ENCODE data around the gene MAP3K14. TPM values are rescaled to one million over a fixed set of nuclear protein-coding genes. Genes with fewer than 3 reads are reported as not detected.
A peak's percentile ranks its signal among the peaks of the same experiment; 100 is the strongest.

MAP3K14 gene
- total RNA-seq, 2 donors from 2014 or later: 12.5 to 16.1 TPM

- TF ChIP-seq POLR2AphosphoS5 (IDR thresholded peaks at IDR 0.05) (no peak), POLR2A (IDR thresholded peaks at IDR 0.05) (no peak)
- TF ChIP-seq, protein P1, sequence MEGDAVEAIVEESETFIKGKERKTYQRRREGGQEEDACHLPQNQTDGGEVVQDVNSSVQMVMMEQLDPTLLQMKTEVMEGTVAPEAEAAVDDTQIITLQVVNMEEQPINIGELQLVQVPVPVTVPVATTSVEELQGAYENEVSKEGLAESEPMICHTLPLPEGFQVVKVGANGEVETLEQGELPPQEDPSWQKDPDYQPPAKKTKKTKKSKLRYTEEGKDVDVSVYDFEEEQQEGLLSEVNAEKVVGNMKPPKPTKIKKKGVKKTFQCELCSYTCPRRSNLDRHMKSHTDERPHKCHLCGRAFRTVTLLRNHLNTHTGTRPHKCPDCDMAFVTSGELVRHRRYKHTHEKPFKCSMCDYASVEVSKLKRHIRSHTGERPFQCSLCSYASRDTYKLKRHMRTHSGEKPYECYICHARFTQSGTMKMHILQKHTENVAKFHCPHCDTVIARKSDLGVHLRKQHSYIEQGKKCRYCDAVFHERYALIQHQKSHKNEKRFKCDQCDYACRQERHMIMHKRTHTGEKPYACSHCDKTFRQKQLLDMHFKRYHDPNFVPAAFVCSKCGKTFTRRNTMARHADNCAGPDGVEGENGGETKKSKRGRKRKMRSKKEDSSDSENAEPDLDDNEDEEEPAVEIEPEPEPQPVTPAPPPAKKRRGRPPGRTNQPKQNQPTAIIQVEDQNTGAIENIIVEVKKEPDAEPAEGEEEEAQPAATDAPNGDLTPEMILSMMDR (IDR thresholded peaks at IDR 0.05): no peak
- WGBS: 23% methylated on average over 21 of the region's 21 CpGs
- no peaks in the 10 kb centered on the region for H3K27me3 ChIP-seq (replicated peaks; ENCODE audit: insufficient read depth)
- H3K4me1 ChIP-seq (replicated peaks): peaks cover 10% of the 10 kb centered on the region
- H3K9me3 ChIP-seq: no peaks in the 10 kb centered on the region
- DNase-seq (ENCODE audit: low spot score): peak; percentile 50
- intact Hi-C loops (cut with DNase I): no loop called here
- H3K4me3 ChIP-seq: peak overlapping the region; percentile 29 to 36
- peak overlapping the region; percentile 49 to 58 for H3K27ac ChIP-seq
- no peaks in the 10 kb centered on the region for H3K36me3 ChIP-seq
Measured at GRCh38 chr17:45240905-45241327, 75.9 kb downstream of the MAP3K14 start.

GRCh38 chr17:45238155-45238774 is 78.6 kb downstream of the MAP3K14 start:
- Histone ChIP-seq H3K36me3 (no peaks in the 10 kb centered on the region), H3K4me1 (replicated peaks) (peaks cover 10% of the 10 kb centered on the region), H3K4me3 (no peak overlapping the region), H3K9me3 (no peaks in the 10 kb centered on the region), H3K27ac (no peak overlapping the region), H3K27me3 (replicated peaks; ENCODE audit: insufficient read depth) (no peaks in the 10 kb centered on the region)
- DNase-seq (ENCODE audit: low spot score): no peak
- TF ChIP-seq, protein P1 (IDR thresholded peaks at IDR 0.05): no peak
- no peak for TF ChIP-seq POLR2AphosphoS5 (IDR thresholded peaks at IDR 0.05)
- TF ChIP-seq POLR2A (IDR thresholded peaks at IDR 0.05): no peak
- intact Hi-C loops (cut with DNase I): no loop called here
- 93% methylated on average over 7 of the region's 7 CpGs for WGBS

DNA sequence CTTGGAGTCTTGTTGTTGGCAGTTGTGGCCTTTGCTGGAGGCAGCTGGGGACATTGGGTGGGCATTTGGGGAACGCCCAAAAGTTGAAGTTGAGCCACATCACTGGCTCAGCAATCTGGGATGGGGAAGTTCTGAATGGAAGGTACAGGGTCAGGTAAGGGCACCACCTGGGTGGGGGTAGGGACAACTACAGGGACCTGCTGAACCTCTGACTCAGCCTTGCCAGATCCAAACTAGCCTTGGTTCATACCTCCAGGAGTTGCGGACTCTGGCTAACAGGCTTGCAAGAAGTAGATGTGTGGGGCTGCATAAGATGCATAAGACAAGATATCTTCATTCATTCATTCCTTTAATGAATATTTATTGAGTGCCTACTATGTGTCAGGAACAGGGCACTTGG is 79.1 kb downstream of the MAP3K14 start:
- Histone ChIP-seq H3K9me3 (no peaks in the 10 kb centered on the region), H3K36me3 (no peaks in the 10 kb centered on the region), H3K27ac (no peak overlapping the region), H3K4me1 (replicated peaks) (peaks cover 10% of the 10 kb centered on the region), H3K27me3 (replicated peaks; ENCODE audit: insufficient read depth) (no peaks in the 10 kb centered on the region), H3K4me3 (no peak overlapping the region)
- no peak for DNase-seq (ENCODE audit: low spot score)
- TF ChIP-seq POLR2AphosphoS5 (IDR thresholded peaks at IDR 0.05) (no peak), POLR2A (IDR thresholded peaks at IDR 0.05) (no peak)
- TF ChIP-seq, protein P1 (IDR thresholded peaks at IDR 0.05): no peak
- WGBS: 92% methylated on average over 2 of the region's 2 CpGs
- intact Hi-C loops (cut with DNase I): no loop called here

DNA sequence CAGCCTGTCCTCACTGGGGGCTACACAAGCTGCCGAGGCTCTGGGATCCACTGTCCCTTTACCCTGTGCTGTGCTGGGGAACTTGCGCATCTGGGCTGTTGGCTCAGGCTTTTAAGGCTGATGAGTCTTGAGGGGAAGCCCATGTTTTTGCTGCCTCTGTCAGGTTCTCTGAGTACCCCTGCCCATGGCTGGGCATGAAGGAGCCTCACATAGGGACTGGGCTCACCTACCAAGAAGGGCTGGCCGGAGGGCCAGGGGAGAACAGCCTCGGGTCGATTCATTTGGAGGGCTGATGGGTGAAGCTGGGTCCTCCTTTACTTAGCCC is 80.6 kb downstream of the MAP3K14 start:
- intact Hi-C loops (cut with DNase I): no loop called here
- TF ChIP-seq POLR2AphosphoS5 (IDR thresholded peaks at IDR 0.05): no peak
- TF ChIP-seq POLR2A (IDR thresholded peaks at IDR 0.05): no peak
- TF ChIP-seq, protein P1 (IDR thresholded peaks at IDR 0.05): no peak
- Histone ChIP-seq H3K27me3 (replicated peaks; ENCODE audit: insufficient read depth) (no peaks in the 10 kb centered on the region), H3K27ac (no peak overlapping the region), H3K4me3 (no peak overlapping the region), H3K9me3 (no peaks in the 10 kb centered on the region), H3K36me3 (no peaks in the 10 kb centered on the region), H3K4me1 (replicated peaks) (peaks cover 8% of the 10 kb centered on the region)
- no peak for DNase-seq (ENCODE audit: low spot score)
- 91% methylated on average over 3 of the region's 5 CpGs for WGBS

All from prostate gland (tissue), 2 donors.